GM19463 (cell line): ENCODE data around the gene GATA2.

Source experiments
- ATAC-seq: cut with Tn5 transposase; IDR thresholded peaks from one replicate; pipeline ENCODE4 v1.9.1; 2021; ENCODE audit warnings: mild to moderate bottlenecking, moderate library complexity; ENCODE audit not compliant: unreplicated experiment

GATA2 gene

DNA sequence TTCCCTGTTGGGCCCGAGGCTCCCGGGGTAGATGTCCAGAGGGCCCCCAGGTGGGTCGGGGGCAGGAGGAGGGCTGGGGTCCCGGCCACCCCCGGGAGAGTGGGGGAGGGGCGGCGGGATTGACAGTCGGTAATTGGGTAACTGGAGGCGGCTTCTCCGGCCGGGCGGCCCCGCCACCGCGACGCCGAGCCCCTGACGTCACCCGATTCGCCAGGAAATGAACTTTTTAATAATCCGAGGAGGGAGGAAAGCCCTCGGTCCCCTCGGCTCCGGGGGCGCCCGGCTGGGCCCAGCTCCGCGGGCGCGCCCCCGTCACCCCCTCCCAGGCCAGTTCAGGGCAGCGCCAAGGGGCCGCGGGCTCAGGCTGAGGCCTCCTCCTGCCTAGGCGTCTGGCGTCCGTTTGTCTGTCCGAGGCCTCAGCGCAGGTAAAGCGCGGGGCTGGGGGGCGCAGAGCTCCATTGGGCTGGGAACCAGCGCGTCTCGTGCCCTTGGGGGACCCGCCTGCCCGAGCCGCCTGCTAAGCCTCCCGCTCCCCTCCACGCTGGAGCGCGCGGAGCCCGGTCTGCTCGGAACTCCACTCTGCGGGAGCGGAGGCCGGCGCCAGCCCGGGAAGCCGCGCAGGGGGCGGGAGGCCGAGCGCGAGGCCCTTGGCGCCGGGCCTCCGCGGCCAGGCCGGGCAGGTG lies 3.9 kb downstream of the GATA2 start:
- no peak for ATAC-seq

DNA sequence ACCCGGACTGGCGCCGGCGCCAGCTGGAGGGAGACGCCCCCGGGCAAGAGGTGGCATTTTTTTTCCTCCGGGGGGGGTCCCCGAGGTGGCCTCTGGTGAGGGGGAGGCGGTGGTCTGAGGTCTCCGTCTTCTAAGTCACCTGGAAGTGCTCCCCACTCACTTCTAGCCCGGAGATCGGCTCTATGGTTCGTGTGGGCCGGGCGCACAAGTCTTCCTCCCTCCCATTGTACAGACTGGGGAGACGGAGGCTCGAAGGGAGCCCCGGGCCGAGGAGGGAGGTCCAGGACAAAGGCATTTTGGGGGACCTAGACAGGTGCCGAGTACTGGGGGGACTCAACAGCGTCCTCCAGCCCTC lies 4.4 kb downstream of the GATA2 start:
- ATAC-seq = no peak

- no peak for ATAC-seq
These were observed 5.0 kb downstream of the GATA2 start for GRCh38 chr3:128487813-128488635.

- no peak for ATAC-seq
These were observed 5.5 kb downstream of the GATA2 start for GRCh38 chr3:128487538-128487812.

DNA sequence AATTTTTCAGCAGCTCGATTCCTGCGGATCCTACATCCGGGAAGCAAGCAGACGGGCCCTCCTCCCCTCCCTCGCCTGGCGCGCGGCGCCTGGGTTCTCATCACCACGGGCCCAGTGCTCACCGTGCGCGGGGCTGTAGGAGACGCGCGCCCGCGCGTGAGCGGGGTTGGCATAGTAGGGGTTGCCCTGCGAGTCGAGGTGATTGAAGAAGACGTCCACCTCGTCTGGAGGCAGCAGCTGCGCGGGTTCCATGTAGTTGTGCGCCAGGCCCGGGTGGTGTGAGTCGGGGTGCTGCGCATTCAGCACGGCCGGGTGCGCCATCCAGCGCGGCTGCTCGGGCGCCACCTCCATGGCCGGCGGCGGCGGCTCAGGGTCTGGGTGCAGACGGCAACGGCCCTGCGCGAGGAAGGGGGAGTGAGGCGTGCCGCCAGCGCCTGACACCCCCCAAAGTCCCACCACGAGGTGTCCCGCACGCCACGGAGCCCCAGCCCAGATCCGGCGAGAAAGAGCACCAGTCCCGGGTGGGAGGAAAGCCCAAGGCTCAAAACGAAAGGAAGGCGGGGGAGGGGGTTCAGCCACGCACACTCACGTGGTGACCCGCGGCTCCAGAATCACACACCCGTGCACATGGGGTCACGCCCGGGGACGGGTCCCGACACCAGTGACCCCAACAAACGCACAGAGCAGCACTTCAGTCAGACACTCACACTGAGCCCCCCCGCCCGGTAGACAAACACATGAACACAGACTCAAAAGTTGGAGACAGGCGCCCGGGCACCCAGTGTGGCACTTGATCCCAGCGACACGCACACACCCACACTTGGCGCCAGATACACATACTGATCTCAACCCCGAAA lies 6.1 kb downstream of the GATA2 start:
- no peak for ATAC-seq

DNA sequence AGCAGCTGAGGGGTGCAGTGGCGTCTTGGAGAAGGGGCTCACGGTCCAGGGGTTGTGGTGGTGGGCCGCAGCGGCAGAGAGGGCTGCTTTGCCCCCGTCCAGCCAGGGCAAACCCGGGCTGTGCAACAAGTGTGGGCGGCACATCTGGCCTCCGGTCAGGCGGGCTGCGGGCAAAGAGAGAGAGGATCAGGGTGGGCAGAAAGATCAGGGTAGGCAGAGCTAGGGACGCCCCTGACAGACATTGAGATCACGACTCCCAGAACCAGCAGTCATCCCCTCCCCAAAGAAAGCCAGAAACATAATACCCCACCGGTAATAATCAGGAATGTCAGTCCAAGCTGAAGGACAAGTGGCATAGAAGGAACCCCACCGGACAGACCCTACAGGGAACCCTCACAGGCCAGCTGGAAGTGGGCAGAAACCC lies 6.8 kb downstream of the GATA2 start:
- ATAC-seq = no peak

- no peak for ATAC-seq
These were observed 7.5 kb downstream of the GATA2 start for GRCh38 chr3:128485282-128486204.

DNA sequence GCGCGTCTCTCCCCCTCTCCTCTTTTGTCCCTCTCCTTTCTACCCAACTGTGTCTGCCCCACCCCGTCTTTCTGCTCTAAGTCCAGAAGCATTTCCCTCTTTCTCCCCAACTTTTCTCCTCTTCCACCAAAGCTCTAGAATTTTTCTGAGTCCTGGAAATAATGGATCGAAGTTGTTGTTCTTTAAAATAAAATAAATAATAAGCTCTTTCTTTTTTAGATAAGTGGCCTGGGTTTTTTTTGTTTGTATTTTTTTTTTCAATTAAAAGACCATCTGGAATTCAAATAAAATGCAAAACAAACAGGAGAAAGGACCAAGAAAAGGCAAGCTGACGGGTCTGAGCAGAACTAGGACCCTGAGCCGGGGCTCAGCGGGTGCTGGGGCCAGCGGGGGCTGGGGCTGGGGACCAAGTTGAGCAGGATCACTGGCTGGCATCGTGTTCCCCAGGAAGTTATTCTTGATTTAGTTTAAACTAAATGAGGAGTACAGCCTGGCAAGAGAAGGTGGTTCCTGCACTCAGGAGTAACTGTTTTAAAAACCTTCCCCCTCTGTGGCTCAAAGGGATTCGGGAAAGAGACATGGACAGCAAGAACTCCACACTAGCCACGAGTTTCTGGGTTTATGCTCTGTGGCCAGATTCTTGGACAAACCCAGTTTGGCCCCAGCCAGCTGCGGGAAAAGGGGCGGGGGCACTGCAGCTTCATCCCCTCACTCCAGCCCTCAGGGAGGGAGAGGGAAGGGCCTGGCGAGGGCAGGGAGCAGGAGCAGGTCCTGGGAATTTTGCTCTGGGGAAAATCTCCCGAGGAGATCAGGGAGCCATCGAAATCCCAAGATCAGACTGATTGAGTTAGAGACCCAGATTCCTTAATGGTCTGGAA lies 8.4 kb downstream of the GATA2 start:
- ATAC-seq = no peak

DNA sequence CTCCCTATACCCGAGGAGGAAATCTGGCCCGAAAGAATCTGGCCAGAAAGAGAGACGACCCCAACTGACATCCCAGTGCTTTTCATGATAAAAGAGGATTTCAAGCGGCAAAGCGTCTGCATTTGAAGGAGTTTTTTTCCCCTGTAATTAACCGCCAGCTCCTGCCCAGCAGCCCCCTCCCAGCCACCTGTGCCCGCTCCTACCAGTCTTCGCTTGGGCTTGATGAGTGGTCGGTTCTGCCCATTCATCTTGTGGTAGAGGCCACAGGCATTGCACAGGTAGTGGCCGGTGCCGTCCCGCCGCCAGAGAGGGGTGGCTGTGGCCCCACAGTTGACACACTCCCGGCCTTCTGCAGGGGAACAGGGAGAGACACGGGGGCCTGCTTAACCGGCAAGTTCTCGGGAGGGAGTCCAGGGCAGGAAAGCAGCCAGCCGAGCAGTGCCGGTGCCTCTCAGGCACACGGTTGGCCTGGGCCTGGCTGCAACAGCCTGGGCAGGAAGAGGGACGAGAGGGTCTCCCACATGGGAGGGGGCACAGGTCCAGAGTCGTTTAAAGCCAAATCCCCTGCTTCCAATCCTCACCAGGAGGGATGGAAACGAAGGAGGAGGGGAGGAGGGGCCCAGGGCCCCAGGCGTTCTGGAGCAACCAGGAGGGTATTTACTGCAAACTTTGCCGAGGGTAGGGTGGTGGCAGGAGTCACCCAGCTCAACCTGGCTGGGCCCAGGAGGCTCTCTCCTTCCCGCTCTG lies 9.2 kb downstream of the GATA2 start:
- ATAC-seq = no peak

- ATAC-seq = no peak
These were observed 10.0 kb downstream of the GATA2 start for GRCh38 chr3:128482666-128483656.

DNA sequence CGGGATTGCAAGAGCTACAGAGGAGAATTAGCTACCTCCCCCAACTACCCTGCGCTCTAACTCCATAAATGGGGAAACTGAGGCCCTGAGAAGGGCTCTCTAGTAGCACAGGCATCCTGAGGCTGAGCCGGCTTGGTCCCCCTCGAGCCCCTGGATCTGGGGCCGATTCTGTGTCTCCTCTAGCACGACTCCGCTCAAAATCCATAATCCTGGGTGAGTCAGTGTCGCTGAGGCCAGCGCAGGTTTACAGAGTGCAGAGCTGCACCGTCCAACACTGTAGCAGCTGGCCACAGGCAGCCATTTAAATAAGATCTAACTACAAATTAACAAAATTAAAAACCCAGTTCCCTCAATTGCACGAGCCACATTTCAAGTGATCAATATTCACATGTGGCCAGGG lies 10.8 kb downstream of the GATA2 start:
- ATAC-seq = no peak

DNA sequence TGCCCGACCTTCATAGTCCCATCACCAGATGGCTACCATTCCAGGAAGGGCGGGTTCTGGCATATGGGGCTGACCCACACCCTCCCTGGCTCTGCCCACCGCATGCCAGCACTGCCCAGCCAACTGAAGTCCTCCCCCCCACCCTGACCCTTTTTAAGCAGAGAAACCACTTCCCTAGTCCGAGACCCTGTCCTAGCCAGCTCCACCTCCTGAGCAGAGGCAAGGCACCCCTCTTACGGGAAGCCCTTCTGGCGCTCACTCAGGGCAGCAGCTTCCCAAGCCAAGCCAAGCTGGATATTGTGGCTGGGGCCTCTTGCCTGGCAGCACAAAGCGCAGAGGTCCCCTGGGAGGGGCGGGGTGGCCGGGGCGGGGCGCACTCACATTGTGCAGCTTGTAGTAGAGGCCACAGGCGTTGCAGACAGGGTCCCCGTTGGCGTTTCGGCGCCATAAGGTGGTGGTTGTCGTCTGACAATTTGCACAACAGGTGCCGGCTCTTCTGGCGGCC lies 11.5 kb downstream of the GATA2 start:
- no peak for ATAC-seq

DNA sequence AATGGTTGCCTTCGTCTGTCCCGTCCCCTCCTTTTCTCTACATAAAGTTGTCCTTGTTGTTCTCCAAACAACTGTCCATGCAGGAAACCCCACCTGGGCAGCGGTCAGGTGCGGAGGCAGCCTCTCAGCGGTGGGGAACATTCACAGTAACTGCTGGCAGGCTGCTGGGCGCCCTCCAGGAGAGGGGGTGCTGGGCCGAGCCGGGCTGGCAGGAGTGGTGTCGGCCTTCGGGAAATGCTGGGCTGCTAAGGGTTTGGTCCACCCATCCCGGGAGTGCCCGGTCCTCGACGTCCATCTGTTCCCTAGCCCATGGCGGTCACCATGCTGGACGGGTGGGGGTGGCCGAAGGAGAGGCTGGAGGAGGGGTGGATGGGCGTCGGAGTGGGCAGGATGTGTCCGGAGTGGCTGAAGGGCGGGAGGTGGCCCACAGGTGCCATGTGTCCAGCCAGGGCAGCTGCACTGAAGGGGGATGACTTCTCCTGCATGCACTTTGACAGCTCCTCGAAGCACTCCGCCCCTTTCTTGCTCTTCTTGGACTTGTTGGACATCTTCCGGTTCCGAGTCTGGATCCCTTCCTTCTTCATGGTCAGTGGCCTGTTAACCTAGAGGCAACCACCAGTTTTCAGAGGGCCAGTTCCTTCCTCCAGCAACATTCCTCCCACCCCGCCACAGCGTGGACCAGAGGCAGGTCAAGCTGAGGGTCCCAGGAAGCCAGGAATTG lies 12.1 kb downstream of the GATA2 start:
- no peak for ATAC-seq

DNA sequence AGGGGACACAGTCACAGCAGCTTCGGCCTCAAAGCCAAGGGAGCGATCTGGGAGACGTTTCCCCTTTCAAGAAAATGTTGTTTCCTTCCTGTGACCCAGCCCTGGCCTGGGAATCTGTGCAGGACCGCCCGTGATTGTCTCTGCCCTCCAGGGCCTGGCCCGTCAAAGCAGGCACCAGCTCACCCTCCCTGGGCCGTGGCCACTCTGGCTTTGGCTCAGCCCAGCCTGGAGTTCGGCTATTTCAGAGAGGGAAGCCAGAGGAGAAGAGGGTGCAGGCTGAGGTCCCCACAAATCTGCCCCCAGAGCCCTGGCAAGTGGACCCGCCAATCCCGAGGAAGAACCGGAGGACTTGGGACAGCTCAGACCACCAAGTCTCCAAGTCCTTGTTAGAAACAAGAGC lies 12.7 kb downstream of the GATA2 start:
- ATAC-seq = no peak

DNA sequence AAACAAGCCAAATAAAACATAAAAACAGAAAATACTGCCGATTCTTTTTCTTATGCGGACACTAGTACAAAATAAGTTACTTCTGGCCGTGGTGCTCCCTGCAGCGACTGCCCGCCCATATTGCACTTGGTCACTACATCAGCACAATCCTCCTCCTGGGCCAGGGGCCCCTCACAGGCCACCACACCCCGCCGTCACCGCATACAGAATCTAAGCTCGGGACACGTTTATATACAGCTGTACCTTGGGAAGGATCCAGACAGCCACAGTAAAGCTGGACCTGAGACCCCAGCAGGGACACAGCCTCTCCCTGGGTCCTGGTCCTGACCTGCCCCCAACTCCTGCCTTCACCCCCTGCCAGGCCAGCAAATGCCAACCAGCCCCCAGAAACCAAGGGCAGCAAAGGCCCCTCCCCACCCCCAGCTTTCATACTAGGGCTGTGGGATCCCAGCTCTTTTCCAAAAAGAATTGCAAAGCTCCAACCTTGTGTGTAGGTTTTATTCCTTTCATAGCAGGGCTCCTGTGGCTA lies 13.4 kb downstream of the GATA2 start:
- ATAC-seq = no peak

GRCh38 chr3:128478576-128479506 lies 14.2 kb downstream of the GATA2 start:
- no peak for ATAC-seq
